ENCODE results near the gene ARHGAP15.

- TF ChIP-seq YY1 (IDR thresholded peaks at IDR 0.05; ENCODE audit: insufficient read depth, insufficient read length): no peak
- TF ChIP-seq ZNF274 (IDR thresholded peaks at IDR 0.05; ENCODE audit: low read depth, low read length): no peak
- no peak for TF ChIP-seq SUZ12 (IDR thresholded peaks at IDR 0.05; ENCODE audit: extremely low read depth, insufficient read depth, insufficient read length)
These were observed 17.8 kb downstream of the ARHGAP15 start for GRCh38 chr2:143146815-143147530.

Data from NT2/D1 (cell line).